Neural cell (in vitro differentiated cells): ENCODE measurements around the gene ANKS1B.

Experiments
- CTCF ChIP-seq: fragments of 450-650 bp; IDR thresholded peaks from 2 replicates; pipeline ENCODE4 v1.5.1; 2014; ENCODE audit warnings: antibody characterized with exemption, mild to moderate bottlenecking, moderate library complexity; ENCODE audit not compliant: poor library complexity, severe bottlenecking
- EP300 ChIP-seq: fragments of 450-650 bp; conservative IDR thresholded peaks from 2 replicates; pipeline ENCODE4 v1.6.1; 2014; ENCODE audit warnings: antibody characterized with exemption, mild to moderate bottlenecking, moderate library complexity; ENCODE audit not compliant: poor library complexity, severe bottlenecking
- EZH2 ChIP-seq: fragments of 200-600, 300-800 bp; shearing (Covaris generic), sonication (generic); IDR thresholded peaks from 2 replicates; pipeline ENCODE4 v1.6.1; 2014; ENCODE audit warnings: antibody characterized with exemption, low read length, borderline replicate concordance, mild to moderate bottlenecking; ENCODE audit not compliant: insufficient read depth, poor library complexity, severe bottlenecking
- MXI1 ChIP-seq: fragments of 450-650 bp; conservative IDR thresholded peaks from 2 replicates; pipeline ENCODE4 v1.6.1; 2014; ENCODE audit warnings: antibody characterized with exemption, mild to moderate bottlenecking; ENCODE audit not compliant: poor library complexity, severe bottlenecking
- POLR2AphosphoS5 ChIP-seq: IDR thresholded peaks from 2 replicates; pipeline ENCODE4 v1.6.1; 2012
- REST ChIP-seq: IDR thresholded peaks from 2 replicates; pipeline ENCODE4 v1.6.1; 2012; ENCODE audit warnings: borderline replicate concordance
- TAF1 ChIP-seq: IDR thresholded peaks from 2 replicates; pipeline ENCODE4 v1.6.1; 2012; ENCODE audit warnings: low read depth

GRCh38 chr12:99709116-99709515 is 275.6 kb downstream of the ANKS1B start:
- TF ChIP-seq EZH2 (no peak), CTCF (no peak), REST (no peak), POLR2AphosphoS5 (no peak), MXI1 (no peak), TAF1 (no peak), EP300 (no peak)
